Vagina (tissue), 2 donors: ENCODE data around the gene ANKS1B.

Experiments
- POLR2A ChIP-seq, 2 donors: fragments of 450-650 bp; IDR thresholded peaks; one replicate each; pipeline ENCODE4 v1.6.1; 2017; ENCODE audit warnings: antibody characterized with exemption in 2 of 2, mild to moderate bottlenecking in 2 of 2, moderate library complexity in 2 of 2
- POLR2AphosphoS5 ChIP-seq, 2 donors: sonication (generic); formaldehyde crosslinking; IDR thresholded peaks; one replicate each; pipeline ENCODE4 v1.9.0; 2017; ENCODE audit warnings: antibody characterized with exemption in 2 of 2, mild to moderate bottlenecking in 2 of 2, low read depth in 1 of 2; ENCODE audit not compliant: insufficient read depth in 1 of 2
- TF ChIP-seq, protein P1 (sequence below), 3 experiments: fragments of 450-650 bp in 2 of 3; fragments of 200-600 bp in 1 of 3; sonication (generic) in 1 of 3; IDR thresholded peaks; one replicate each; pipeline ENCODE4 v1.5.1; 2017 to 2019; ENCODE audit warnings: antibody characterized with exemption in 3 of 3, mild to moderate bottlenecking in 2 of 3, moderate library complexity in 2 of 3

DNA sequence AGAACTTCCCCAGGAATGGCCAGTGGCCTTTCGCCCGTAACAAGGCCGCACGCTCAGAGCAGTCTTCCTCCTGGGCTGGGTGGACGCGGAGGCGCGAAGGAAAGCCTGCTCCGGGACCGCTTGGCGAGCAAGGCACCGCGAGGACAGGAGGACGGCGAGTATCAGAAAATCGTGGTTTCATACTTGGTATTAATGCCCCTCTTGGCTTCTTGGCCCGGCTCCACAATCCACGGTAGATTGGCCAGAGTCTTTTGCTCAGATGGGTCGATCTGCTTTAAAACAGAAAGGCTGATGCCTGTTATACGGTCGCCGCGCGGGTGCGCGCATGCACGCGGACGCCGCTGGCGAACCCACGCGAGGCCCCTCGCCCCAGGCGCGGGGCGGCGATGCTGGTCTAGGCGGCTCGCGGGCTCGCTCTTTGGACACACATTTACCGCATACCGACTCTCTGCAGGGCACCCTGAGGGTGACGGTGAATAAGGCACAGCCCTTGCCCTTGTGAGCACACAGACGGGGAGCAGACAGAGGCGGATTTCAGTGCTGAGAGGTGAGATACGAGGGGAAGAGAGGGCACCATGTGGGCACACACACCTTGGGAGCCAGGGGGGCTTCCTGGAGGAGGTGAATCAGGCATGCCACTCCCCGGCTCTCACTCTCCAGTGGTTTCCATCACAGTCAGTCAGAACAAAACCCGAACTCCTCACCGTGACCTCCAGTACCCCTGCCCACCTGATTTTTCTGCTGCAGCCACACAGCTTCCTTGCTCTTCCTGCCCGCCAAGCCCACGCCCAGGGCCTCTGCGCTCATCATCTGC lies 1239.0 kb downstream of the ANKS1B start:
- TF ChIP-seq, protein P1, sequence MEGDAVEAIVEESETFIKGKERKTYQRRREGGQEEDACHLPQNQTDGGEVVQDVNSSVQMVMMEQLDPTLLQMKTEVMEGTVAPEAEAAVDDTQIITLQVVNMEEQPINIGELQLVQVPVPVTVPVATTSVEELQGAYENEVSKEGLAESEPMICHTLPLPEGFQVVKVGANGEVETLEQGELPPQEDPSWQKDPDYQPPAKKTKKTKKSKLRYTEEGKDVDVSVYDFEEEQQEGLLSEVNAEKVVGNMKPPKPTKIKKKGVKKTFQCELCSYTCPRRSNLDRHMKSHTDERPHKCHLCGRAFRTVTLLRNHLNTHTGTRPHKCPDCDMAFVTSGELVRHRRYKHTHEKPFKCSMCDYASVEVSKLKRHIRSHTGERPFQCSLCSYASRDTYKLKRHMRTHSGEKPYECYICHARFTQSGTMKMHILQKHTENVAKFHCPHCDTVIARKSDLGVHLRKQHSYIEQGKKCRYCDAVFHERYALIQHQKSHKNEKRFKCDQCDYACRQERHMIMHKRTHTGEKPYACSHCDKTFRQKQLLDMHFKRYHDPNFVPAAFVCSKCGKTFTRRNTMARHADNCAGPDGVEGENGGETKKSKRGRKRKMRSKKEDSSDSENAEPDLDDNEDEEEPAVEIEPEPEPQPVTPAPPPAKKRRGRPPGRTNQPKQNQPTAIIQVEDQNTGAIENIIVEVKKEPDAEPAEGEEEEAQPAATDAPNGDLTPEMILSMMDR (IDR thresholded peaks at IDR 0.05), result no peak
- no peak for TF ChIP-seq POLR2A (IDR thresholded peaks at IDR 0.05)
- no peak for TF ChIP-seq POLR2AphosphoS5 (IDR thresholded peaks at IDR 0.05; ENCODE audit: insufficient read depth in 1 of 2, low read depth in 1 of 2)
